Ishikawa (cell line): ENCODE results near the gene SSUH2.

Experiments
- CEBPB ChIP-seq: IDR thresholded peaks from 2 replicates; pipeline ENCODE4 v1.6.1; 2012
- CREB1 ChIP-seq: IDR thresholded peaks from 2 replicates; pipeline ENCODE4 v1.6.1; 2012; ENCODE audit warnings: low read depth
- EGR1 ChIP-seq: IDR thresholded peaks from 2 replicates; pipeline ENCODE4 v1.6.1; 2012
- EP300 ChIP-seq: IDR thresholded peaks from 2 replicates; pipeline ENCODE4 v1.6.1; 2012; ENCODE audit warnings: borderline replicate concordance
- FOXM1 ChIP-seq: IDR thresholded peaks from 2 replicates; pipeline ENCODE4 v1.6.1; 2012; ENCODE audit warnings: low read depth, borderline replicate concordance
- MAX ChIP-seq: IDR thresholded peaks from 2 replicates; pipeline ENCODE4 v1.6.1; 2012
- NFIC ChIP-seq: IDR thresholded peaks from 2 replicates; pipeline ENCODE4 v1.6.1; 2012
- RAD21 ChIP-seq: IDR thresholded peaks from 2 replicates; pipeline ENCODE4 v1.6.1; 2012; ENCODE audit warnings: low read depth
- REST ChIP-seq: IDR thresholded peaks from 2 replicates; pipeline ENCODE4 v1.6.1; 2012; ENCODE audit warnings: low read depth, mild to moderate bottlenecking
- TAF1 ChIP-seq: IDR thresholded peaks from 2 replicates; pipeline ENCODE4 v1.6.1; 2012; ENCODE audit warnings: low read depth, mild to moderate bottlenecking
- TCF12 ChIP-seq: IDR thresholded peaks from 2 replicates; pipeline ENCODE4 v1.6.1; 2012; ENCODE audit warnings: low read depth
- TEAD4 ChIP-seq: IDR thresholded peaks from 2 replicates; pipeline ENCODE4 v1.6.1; 2012
- USF1 ChIP-seq: IDR thresholded peaks from 2 replicates; pipeline ENCODE4 v1.6.1; 2012
- YY1 ChIP-seq: IDR thresholded peaks from 2 replicates; pipeline ENCODE4 v1.6.1; 2012; ENCODE audit warnings: low read depth
- ZBTB7A ChIP-seq: IDR thresholded peaks from 2 replicates; pipeline ENCODE4 v1.6.1; 2012; ENCODE audit warnings: low read depth

The SSUH2 gene

GRCh38 chr3:8604006-8604405 is 40.6 kb downstream of the SSUH2 start:
- TF ChIP-seq TCF12 (no peak), USF1 (no peak), ZBTB7A (no peak), CEBPB (no peak), TAF1 (no peak), RAD21 (no peak)

GRCh38 chr3:8603115-8603710 is 41.4 kb downstream of the SSUH2 start:
- no peak for TF ChIP-seq EGR1
- TF ChIP-seq CREB1: no peak
- TF ChIP-seq EP300: no peak
- no peak for TF ChIP-seq RAD21
- TF ChIP-seq TEAD4: no peak
- TF ChIP-seq TCF12: no peak
- no peak for TF ChIP-seq MAX
- TF ChIP-seq FOXM1: no peak
- TF ChIP-seq USF1: no peak
- no peak for TF ChIP-seq TAF1
- no peak for TF ChIP-seq ZBTB7A
- TF ChIP-seq CEBPB: no peak
- no peak for TF ChIP-seq NFIC
- TF ChIP-seq REST: no peak

- TF ChIP-seq RAD21 (no peak), CEBPB (no peak), CREB1 (no peak), TAF1 (no peak), REST (no peak), NFIC (no peak), YY1 (no peak), USF1 (no peak), EP300 (no peak), FOXM1 (no peak), EGR1 (no peak), TEAD4 (no peak), MAX (no peak), TCF12 (no peak), ZBTB7A (no peak)
Measured at GRCh38 chr3:8600457-8600856, 44.1 kb downstream of the SSUH2 start.

GRCh38 chr3:8599146-8599545 is 45.5 kb downstream of the SSUH2 start:
- peak; percentile 54 for TF ChIP-seq USF1
- TF ChIP-seq RAD21: no peak

GRCh38 chr3:8597219-8597853 is 47.3 kb downstream of the SSUH2 start:
- TF ChIP-seq REST (no peak), EGR1 (no peak), RAD21 (no peak), TAF1 (no peak), TEAD4 (no peak), CREB1 (no peak), MAX (no peak), TCF12 (no peak), FOXM1 (no peak), CEBPB (no peak), NFIC (no peak), USF1 (no peak), YY1 (no peak), EP300 (no peak), ZBTB7A (no peak)
